NCI-H2029 (cell line): ENCODE measurements around the gene VRK2.

Source experiments
- DNase-seq: peaks from one replicate; lab custom pipeline; 2025; lab: John Stamatoyannopoulos, UW

Gene VRK2

GRCh38 chr2:58046585-58047372 is at the start of gene VRK2:
Gene VRK2 (plus strand): TSS chr2:58046806. CDS start chr2:58048832, 2,026 bp downstream.
- DNase-seq = peak; percentile 90

DNA sequence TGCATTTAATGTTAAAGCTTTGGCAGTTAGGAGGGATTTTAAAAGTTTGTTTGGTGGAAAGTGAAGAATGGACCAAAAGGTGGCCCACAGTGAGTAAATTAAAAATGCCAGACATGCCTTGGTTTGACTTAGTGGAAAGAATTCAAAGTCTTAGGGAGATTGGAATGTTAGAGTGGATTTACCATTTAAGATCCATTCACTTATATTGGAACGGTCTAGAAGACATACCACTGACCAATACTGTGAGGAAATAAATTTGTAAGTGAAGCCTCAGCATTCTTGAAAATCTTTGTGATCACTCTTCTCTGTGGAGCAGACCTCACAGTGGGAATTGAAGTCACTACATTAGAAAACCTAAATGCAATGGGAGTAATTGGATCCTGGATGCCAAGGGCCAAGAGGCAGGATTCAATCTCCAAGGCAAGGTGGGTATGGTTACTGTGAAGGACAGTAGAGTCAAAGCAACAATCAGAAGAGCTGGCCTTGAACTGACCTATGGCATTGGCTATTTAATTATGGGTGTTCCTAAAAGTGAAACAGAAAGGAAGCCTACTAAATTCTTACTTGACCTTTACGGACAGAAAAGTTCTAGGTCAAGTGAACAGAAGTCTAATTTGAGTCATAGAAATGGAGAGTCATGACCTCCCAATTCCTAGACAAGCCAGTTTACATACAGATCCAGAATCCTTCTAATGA is 40.2 kb upstream of the VRK2 start:
- DNase-seq = no peak

DNA sequence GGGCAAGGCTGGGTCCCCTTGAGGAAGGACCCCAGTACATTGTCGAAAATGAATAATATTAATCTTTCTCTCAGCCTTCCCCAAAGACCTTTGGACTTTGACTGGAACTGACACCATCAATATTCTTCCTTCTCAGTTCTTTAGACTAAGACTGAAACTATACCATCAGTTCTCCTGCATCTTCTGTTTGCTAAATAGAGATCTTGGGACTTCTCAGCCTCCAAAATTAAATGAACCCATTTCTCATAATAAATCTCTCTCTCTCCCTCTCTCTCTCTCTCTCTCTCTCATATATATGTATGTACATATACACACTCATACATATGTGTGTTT is 39.7 kb upstream of the VRK2 start:
- DNase-seq = no peak

GRCh38 chr2:58010599-58010998 is 36.0 kb upstream of the VRK2 start:
- DNase-seq = no peak

DNA sequence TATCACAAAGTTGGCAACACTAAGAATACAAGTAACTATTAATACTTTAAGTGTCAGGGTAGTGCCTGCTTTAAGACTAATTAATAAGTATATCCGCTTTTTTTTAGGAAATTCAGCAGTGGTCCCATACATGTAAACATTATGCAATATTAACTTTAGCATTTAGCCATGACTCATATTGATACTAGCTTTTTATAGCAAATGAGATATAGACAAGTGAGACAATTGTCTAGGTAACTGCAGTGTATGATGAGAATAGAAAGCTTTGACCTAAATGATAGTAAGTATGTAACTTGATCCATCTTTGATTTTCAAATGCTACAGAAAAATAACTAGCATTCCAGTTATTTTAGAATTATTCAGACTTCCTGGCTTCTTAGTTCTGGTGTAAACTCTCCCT is 27.4 kb upstream of the VRK2 start:
- DNase-seq = no peak

GRCh38 chr2:58025150-58025933 is 21.3 kb upstream of the VRK2 start:
- no peak for DNase-seq

DNA sequence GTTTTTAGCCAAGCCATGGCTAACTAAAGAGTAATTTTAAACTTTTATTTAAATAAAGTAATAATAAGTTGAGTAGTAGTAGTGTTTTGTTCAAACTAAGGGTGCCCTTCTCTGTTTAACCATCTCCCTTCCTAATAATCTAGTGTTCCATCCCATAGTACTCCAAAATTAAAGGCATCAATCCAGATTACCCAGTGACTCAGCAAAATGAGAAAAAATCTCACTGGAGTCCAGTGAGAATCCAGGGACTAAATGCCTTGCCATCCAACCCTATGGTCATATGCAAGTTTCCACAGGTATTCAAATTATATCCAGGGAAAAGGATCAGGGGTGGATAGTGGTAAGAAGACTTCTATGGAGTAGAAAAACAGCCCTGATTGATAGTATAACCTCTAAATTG is 19.6 kb upstream of the VRK2 start:
- DNase-seq = no peak

- no peak for DNase-seq
Observed at GRCh38 chr2:58030771-58031170, 15.8 kb upstream of the VRK2 start.

GRCh38 chr2:58032016-58032763 is 14.4 kb upstream of the VRK2 start:
- no peak for DNase-seq

GRCh38 chr2:58032764-58033080 is 13.9 kb upstream of the VRK2 start:
- DNase-seq = no peak

DNA sequence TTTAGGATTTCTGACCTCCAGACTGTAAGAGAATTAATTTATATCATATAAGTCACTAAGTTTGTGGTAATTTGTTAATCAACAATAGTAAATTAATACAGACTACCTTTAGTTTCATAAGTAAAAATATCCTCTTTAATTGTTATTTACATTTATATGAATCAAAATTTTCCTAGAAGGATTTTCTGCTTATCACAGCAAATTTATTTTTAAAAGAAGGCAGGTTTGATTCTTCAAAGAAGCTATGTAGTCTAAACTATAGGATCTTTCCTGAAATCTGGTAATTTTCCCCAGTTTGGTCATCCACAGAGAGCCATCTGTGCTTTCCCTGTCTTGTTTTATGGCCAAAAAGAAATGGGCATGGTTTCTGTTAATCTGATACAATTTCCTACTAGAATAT is 13.1 kb upstream of the VRK2 start:
- DNase-seq = no peak

DNA sequence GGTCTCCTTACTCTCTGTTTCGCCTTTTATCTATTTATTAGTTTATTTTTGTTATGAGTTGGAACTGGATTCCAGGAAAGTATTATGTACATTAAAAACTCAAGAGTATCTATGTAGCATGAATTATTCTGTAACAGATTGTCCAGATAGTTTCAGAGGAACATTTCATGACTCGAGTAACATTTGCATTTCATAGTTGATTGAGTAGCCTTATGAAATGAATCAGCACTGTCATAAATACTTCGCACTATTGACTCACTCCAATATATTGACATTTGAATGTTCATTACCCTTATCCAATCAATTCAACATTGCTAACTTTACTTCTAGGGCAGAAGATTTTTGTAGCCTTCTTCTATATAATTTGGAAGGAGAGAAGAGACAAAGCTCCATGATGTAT is 11.3 kb upstream of the VRK2 start:
- DNase-seq = no peak

DNA sequence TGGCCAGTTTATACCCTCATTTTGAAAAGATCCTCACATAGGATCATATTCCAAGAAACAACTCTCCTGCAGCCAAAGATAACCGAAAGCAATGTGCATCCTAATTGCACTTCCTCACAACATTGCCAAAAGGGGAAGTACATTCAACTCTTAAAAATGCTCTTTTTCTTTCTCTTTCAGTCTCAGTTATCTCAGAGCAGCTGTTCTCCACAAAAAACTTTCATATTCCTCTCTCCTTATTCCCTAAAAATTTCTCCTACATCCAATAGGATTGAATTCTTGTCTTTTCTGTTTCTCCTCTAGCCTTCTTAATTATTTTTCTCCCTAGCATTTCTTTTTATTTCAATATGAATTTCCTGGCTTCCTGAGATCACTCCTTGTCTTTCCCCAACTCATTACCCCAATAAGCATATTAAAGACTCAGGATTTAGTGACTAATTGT is 7.4 kb upstream of the VRK2 start:
- DNase-seq = no peak

GRCh38 chr2:58042486-58042970 is 4.1 kb upstream of the VRK2 start:
- peak; percentile 46 for DNase-seq

- DNase-seq = no peak
Observed at GRCh38 chr2:58044145-58044544, 2.5 kb upstream of the VRK2 start.

DNA sequence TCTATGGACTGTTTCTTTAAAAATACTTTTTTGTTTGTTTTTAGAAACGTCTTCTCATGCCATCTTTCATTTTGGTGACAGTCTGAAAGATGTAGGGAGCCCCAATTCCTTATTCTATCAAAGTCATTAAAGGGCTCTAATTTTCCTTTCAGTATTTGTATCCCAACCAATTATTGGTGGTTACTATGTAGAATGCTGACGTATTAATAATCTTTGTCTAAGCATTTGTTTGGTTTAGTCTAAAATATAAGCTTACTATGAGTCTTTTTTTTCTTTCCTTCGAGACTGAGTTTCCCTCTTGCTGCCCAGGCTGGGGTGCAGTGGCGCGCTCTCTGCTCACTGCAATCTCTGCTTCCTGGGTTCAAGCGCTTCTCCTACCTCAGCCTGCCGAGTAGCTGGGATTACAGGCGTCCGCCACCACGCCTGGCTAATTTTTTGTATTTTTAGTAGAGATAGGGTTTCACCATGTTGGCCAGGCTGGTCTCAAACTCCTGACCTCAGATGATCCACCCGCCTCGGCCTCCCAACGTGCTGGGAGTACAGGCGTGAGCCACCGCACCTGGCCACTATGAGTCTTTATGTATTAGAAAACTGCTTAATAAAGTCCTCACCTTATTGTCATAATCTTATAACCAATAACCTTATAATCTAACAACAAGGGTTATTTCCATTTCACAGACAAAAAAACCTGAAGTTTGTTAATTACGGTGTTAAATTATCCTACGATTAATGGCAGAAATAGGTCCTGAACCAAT is 849 bp upstream of the VRK2 start:
- no peak for DNase-seq

GRCh38 chr2:58046335-58046584 is 346 bp upstream of the VRK2 start:
- DNase-seq = no peak

- no peak for DNase-seq
Observed at GRCh38 chr2:58047373-58047935, 848 bp downstream of the VRK2 start.

- DNase-seq = no peak
Observed at GRCh38 chr2:58047961-58048360, 1.4 kb downstream of the VRK2 start.

GRCh38 chr2:58051445-58051844 is 4.8 kb downstream of the VRK2 start:
- DNase-seq = no peak

DNA sequence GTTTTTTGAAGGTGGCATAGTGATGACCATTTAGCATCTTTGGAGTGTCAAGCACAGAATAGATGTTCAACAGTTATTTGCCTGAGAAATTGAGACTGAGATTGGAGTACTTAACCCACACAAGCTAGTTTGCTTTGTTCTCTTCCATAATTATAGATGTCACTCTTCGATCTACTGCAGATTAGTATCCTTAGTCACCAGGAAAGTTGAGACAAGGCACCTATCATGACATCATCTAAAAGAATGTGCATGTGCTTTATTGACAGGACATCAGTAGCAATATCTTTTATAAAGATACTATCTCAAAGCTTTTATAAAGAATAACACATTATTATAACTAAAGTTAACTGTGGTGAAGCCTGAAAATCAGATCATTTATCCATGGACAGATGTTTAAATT is 6.4 kb downstream of the VRK2 start:
- no peak for DNase-seq
